Activated naive CD8-positive, alpha-beta T cell treated with anti-CD3 and anti-CD28 coated beads for 36 hours (primary cell): ENCODE data around the gene ZNF248. TPM values are rescaled to one million over a fixed set of nuclear protein-coding genes. Genes with fewer than 3 reads are reported as not detected.

ENCODE experiments used
- DNase-seq: peaks from one replicate; pipeline ENCODE4 v3.0.0; 2021
- H3K27ac Mint-ChIP-seq: one replicate; pipeline ENCODE4 v1.8.0; 2022; ENCODE audit warnings: mild to moderate bottlenecking, moderate library complexity, mixed read lengths
- H3K27me3 Mint-ChIP-seq: one replicate; pipeline ENCODE4 v1.8.0; 2022; ENCODE audit warnings: mild to moderate bottlenecking, mixed read lengths
- H3K36me3 Mint-ChIP-seq: one replicate; pipeline ENCODE4 v1.8.0; 2021; ENCODE audit warnings: mild to moderate bottlenecking, mixed read lengths
- H3K4me1 Mint-ChIP-seq: one replicate; pipeline ENCODE4 v1.8.0; 2021; ENCODE audit warnings: mixed read lengths
- H3K4me3 Mint-ChIP-seq: one replicate; pipeline ENCODE4 v1.8.0; 2022; ENCODE audit warnings: mild to moderate bottlenecking, moderate library complexity, mixed read lengths
- H3K9me3 Mint-ChIP-seq: one replicate; pipeline ENCODE4 v1.8.0; 2022; ENCODE audit warnings: mixed read lengths
- total RNA-seq, 2 experiments: library from RNA; stranded (reverse); gene quantifications; one replicate each; pipeline ENCODE4 v1.2.3, GENCODE V29; 2021

The ZNF248 gene
- total RNA-seq, 2 experiments from 2014 or later = 5.4 to 5.5 TPM

GRCh38 chr10:37784678-37785077 lies 72.7 kb downstream of the ZNF248 start:
- Mint-ChIP-seq H3K4me1 (no peaks in the 10 kb centered on the region), H3K9me3 (peaks cover 28% of the 10 kb centered on the region), H3K27ac (no peak overlapping the region), H3K36me3 (peaks cover 39% of the 10 kb centered on the region), H3K4me3 (no peak overlapping the region), H3K27me3 (no peaks in the 10 kb centered on the region)
- no peak for DNase-seq

GRCh38 chr10:37780536-37780935 lies 76.9 kb downstream of the ZNF248 start:
- Mint-ChIP-seq H3K9me3 (peaks cover 31% of the 10 kb centered on the region), H3K27ac (no peak overlapping the region), H3K36me3 (peaks cover 25% of the 10 kb centered on the region), H3K27me3 (no peaks in the 10 kb centered on the region), H3K4me1 (no peaks in the 10 kb centered on the region), H3K4me3 (no peak overlapping the region)
- DNase-seq = no peak

GRCh38 chr10:37777056-37777455 lies 80.4 kb downstream of the ZNF248 start:
- DNase-seq = no peak
- Mint-ChIP-seq H3K27ac (no peak overlapping the region), H3K9me3 (peaks cover 18% of the 10 kb centered on the region), H3K27me3 (no peaks in the 10 kb centered on the region), H3K4me3 (no peak overlapping the region), H3K4me1 (no peaks in the 10 kb centered on the region), H3K36me3 (peaks cover 8% of the 10 kb centered on the region)

GRCh38 chr10:37775612-37776011 lies 81.8 kb downstream of the ZNF248 start:
- Mint-ChIP-seq H3K4me3 (no peak overlapping the region), H3K4me1 (no peaks in the 10 kb centered on the region), H3K27me3 (no peaks in the 10 kb centered on the region), H3K27ac (no peak overlapping the region), H3K9me3 (peaks cover 17% of the 10 kb centered on the region), H3K36me3 (peaks cover 7% of the 10 kb centered on the region)
- no peak for DNase-seq

- no peak overlapping the region for H3K27ac Mint-ChIP-seq
- DNase-seq = no peak
- no peaks in the 10 kb centered on the region for H3K4me1 Mint-ChIP-seq
- H3K27me3 Mint-ChIP-seq = no peaks in the 10 kb centered on the region
- no peak overlapping the region for H3K4me3 Mint-ChIP-seq
- peaks cover 7% of the 10 kb centered on the region for H3K36me3 Mint-ChIP-seq
- H3K9me3 Mint-ChIP-seq = peaks cover 13% of the 10 kb centered on the region
These were observed 83.1 kb downstream of the ZNF248 start for GRCh38 chr10:37774351-37774750.

- H3K4me1 Mint-ChIP-seq = no peaks in the 10 kb centered on the region
- no peaks in the 10 kb centered on the region for H3K27me3 Mint-ChIP-seq
- H3K4me3 Mint-ChIP-seq = no peak overlapping the region
- H3K36me3 Mint-ChIP-seq = peaks cover 31% of the 10 kb centered on the region
- no peak overlapping the region for H3K27ac Mint-ChIP-seq
- DNase-seq = no peak
- H3K9me3 Mint-ChIP-seq = peaks cover 49% of the 10 kb centered on the region
These were observed 92.2 kb downstream of the ZNF248 start for GRCh38 chr10:37765216-37765615.

DNA sequence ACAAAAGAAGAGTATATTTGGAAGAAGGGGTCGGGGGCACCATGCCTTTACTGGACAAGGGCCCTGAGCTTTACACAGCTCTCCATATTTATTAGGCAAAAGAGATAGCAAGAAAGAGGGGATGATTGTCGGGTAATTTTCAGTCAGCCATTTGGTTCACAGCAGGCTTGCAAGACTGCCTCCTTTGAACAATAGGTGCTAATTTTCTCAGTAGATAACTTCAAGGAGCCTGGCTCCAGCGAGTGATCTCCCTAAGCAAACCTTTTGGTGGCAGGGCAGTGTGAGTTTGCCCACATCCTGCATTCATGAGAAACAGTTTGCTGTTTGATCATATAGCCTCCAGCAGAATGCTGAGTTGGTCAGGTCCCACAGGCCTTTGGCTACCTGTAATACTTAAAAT lies 94.3 kb downstream of the ZNF248 start:
- H3K36me3 Mint-ChIP-seq = peaks cover 37% of the 10 kb centered on the region
- H3K9me3 Mint-ChIP-seq = peaks cover 47% of the 10 kb centered on the region
- no peaks in the 10 kb centered on the region for H3K27me3 Mint-ChIP-seq
- H3K4me1 Mint-ChIP-seq = no peaks in the 10 kb centered on the region
- H3K4me3 Mint-ChIP-seq = no peak overlapping the region
- DNase-seq = no peak
- H3K27ac Mint-ChIP-seq = no peak overlapping the region

DNA sequence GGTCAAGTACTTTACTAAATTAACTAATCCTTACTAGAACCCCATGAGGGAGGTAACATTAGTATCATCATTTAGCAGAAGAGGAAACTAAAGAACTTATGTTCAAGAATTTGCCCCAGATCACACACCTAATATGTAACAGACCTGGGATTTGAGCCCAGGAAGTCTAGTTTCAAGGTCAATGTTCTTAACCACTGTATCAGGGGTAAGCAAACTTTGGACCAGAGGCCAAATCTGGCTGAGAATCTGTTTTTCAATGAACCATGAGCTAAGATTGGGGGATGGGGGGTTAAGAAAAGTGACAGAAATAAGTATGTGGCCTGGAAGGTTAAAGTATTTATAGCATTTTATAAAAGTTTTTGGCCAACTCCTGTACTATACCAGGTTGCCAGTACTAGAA lies 95.1 kb downstream of the ZNF248 start:
- H3K36me3 Mint-ChIP-seq = peaks cover 38% of the 10 kb centered on the region
- H3K4me3 Mint-ChIP-seq = no peak overlapping the region
- H3K4me1 Mint-ChIP-seq = no peaks in the 10 kb centered on the region
- H3K27me3 Mint-ChIP-seq = no peaks in the 10 kb centered on the region
- peaks cover 43% of the 10 kb centered on the region for H3K9me3 Mint-ChIP-seq
- H3K27ac Mint-ChIP-seq = no peak overlapping the region
- no peak for DNase-seq

GRCh38 chr10:37760817-37761216 lies 96.6 kb downstream of the ZNF248 start:
- no peak for DNase-seq
- Mint-ChIP-seq H3K9me3 (peaks cover 42% of the 10 kb centered on the region), H3K4me3 (no peak overlapping the region)

GRCh38 chr10:37758074-37758473 lies 99.3 kb downstream of the ZNF248 start:
- Mint-ChIP-seq H3K4me1 (no peaks in the 10 kb centered on the region), H3K9me3 (peaks cover 30% of the 10 kb centered on the region), H3K4me3 (no peak overlapping the region), H3K36me3 (peaks cover 24% of the 10 kb centered on the region), H3K27ac (no peak overlapping the region), H3K27me3 (no peaks in the 10 kb centered on the region)
- DNase-seq = no peak

More at GRCh38 chr10:37760817-37761216, 96.6 kb downstream of the ZNF248 start:
- Mint-ChIP-seq H3K27ac (no peak overlapping the region), H3K36me3 (peaks cover 34% of the 10 kb centered on the region), H3K4me1 (no peaks in the 10 kb centered on the region), H3K27me3 (no peaks in the 10 kb centered on the region)

GRCh38 chr10:37754538-37755323 lies 102.7 kb downstream of the ZNF248 start:
- H3K4me3 Mint-ChIP-seq = no peak overlapping the region
- DNase-seq = no peak
- H3K27me3 Mint-ChIP-seq = no peaks in the 10 kb centered on the region
- peaks cover 10% of the 10 kb centered on the region for H3K36me3 Mint-ChIP-seq
- H3K4me1 Mint-ChIP-seq = no peaks in the 10 kb centered on the region
- H3K9me3 Mint-ChIP-seq = peaks cover 22% of the 10 kb centered on the region
- H3K27ac Mint-ChIP-seq = no peak overlapping the region

DNA sequence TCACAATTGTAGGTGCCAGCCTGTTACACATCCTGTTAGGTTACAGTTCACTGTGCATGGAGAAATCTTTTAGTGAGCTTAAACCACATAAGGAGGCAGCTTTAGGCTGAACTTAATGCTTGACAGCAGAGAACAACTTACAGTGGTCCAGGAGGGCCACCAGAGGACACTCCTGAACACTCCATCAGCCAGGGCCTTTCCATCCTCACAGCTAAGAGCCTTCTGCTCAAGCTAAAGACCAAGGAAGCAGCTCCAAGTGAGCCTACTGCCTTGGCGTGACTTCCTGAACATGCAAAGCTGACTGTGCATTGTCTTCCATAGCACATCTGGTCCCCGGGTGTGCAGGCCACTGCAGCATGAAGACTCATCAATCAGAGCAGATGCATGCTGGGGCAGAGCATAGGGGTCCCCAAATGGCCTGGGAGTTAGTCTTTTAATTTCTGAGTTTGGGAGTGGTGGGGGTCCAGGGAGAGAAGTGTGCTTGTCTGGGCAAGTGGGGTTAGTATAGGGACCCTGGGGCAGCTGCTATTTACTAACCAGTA lies 105.0 kb downstream of the ZNF248 start:
- Mint-ChIP-seq H3K9me3 (peaks cover 22% of the 10 kb centered on the region), H3K27me3 (no peaks in the 10 kb centered on the region), H3K36me3 (no peaks in the 10 kb centered on the region), H3K27ac (no peak overlapping the region), H3K4me3 (no peak overlapping the region), H3K4me1 (no peaks in the 10 kb centered on the region)
- DNase-seq = no peak

DNA sequence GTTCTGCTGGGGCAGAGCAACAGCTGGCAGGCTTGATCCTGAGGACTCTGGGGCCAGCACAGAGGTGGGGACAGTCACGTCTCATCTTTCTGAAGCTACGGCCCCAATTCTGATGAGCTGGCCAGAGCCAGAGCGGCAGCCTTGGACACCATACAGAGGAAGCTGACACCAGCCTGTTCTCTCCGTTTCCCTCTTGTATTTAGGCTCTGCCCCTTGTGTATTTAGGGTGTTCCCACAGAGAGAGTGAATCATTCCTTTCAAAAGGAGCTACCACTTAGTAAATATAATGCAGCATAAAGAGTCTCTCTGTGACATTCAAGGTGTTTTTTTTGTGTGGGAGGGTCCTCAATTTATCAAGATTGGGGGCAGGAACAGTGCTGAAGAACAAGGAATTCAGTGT lies 109.2 kb downstream of the ZNF248 start:
- DNase-seq = no peak
- Mint-ChIP-seq H3K27ac (no peak overlapping the region), H3K4me1 (no peaks in the 10 kb centered on the region), H3K9me3 (peaks cover 14% of the 10 kb centered on the region), H3K27me3 (no peaks in the 10 kb centered on the region), H3K36me3 (no peaks in the 10 kb centered on the region), H3K4me3 (no peak overlapping the region)

- Mint-ChIP-seq H3K27ac (no peak overlapping the region), H3K9me3 (peaks cover 13% of the 10 kb centered on the region), H3K36me3 (no peaks in the 10 kb centered on the region), H3K4me1 (no peaks in the 10 kb centered on the region), H3K4me3 (no peak overlapping the region), H3K27me3 (no peaks in the 10 kb centered on the region)
- no peak for DNase-seq
These were observed 110.3 kb downstream of the ZNF248 start for GRCh38 chr10:37747081-37747480.

DNA sequence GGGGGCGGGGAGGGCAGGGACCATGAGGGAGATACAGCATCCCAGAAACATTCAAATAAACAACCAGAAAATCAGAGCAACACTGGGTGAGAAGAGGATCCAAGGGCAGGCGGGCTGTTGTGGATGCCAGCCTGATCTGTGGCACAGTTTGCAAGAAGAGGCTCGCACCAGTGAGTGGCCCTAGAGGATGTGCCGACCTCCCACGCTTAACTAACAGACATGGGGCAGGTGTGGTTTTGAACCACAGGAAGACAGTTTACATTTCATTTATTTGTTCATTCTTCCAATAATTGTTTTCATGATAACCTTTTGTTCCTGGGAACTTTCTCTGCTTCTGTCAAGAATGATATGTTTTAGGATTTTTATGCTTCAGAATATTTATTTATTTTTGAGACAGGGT lies 115.6 kb downstream of the ZNF248 start:
- Mint-ChIP-seq H3K27ac (no peak overlapping the region), H3K9me3 (peaks cover 6% of the 10 kb centered on the region), H3K4me1 (no peaks in the 10 kb centered on the region), H3K36me3 (no peaks in the 10 kb centered on the region), H3K4me3 (no peak overlapping the region), H3K27me3 (no peaks in the 10 kb centered on the region)
- no peak for DNase-seq

DNA sequence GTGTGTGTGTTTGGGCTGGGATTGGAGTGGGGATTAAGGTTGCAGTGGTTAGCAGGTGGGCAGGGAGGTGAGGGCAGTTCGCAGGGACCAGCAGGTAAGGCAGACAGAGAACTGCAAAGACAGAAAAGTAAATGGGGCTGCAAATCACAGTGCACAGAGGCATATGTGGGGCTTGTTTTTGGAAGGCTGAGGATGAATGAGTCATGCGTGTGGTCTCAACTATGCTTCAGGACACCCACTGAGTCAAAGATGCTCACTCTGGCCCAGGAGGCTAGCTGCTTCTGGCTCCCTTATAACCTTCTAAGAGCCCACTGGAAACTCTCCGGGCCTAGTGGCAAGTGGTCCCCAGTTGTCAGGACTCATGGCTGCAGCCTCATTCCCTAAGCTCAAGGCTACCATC lies 118.2 kb downstream of the ZNF248 start:
- no peak for DNase-seq
- H3K27me3 Mint-ChIP-seq = no peaks in the 10 kb centered on the region
- peaks cover 6% of the 10 kb centered on the region for H3K9me3 Mint-ChIP-seq
- H3K4me1 Mint-ChIP-seq = no peaks in the 10 kb centered on the region
- no peak overlapping the region for H3K27ac Mint-ChIP-seq
- H3K36me3 Mint-ChIP-seq = no peaks in the 10 kb centered on the region
- H3K4me3 Mint-ChIP-seq = no peak overlapping the region
